Stimulated activated CD4-positive, alpha-beta T cell treated with anti-CD3 and anti-CD28 coated beads, Interleukin-4, amount 100 ng/mL, for 4 hours (primary cell): ENCODE results near the gene TTLL9.

Source experiments
- DNase-seq, 2 experiments: peaks; one replicate each; pipeline ENCODE4 v3.0.0-alpha.2; 2020

Gene TTLL9

DNA sequence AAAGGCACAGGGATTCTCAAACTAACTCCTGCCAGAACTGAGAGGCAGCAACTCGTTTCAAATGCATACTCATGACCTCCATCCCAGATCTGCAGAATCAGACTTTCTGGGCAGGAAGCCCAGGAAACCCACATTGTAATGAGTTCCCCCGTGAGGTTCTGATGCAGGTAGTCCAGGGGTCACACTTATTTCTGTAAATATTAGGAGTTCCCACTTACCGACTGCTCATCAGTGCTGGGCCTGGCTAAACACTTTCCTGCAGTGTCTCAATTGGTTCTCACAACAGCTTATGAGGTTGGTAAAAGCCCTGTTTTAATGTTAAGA, 11.7 kb upstream of the TTLL9 start:
- DNase-seq, result no peak

DNA sequence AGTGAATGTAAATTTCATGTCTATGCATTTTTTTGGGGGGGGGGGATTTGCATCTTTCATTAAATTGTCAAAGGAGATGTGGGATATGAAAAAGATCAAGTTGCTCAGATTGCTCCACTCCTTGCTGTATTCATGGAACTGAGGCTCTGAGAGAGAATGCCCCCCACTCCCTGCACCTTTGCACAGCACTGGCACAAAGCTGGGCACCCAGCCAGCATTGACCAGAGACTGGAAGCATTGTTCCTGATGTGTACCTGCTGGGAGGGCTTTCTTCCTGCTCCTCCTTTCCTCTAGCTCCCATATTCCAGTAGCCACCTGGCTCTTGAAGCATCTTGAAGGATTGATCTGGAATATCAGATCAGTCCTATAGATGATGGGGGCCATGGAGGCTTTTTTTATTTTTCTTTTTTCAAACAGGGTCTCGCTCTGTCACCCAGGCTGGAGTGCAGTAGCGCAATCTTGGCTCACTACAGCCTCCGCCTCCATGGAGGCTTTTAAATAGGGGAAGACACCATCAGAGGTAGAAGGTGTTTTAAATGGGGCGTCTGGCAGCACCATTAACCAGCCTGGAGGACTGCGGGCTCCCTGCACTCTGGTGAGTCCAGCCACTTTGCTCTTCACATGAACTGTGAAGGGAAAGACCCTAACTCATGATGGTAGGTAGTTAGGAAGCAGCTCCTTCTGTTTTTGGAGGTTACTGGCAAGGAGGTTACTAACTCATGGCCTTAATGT, 11.0 kb upstream of the TTLL9 start:
- DNase-seq, result no peak

DNA sequence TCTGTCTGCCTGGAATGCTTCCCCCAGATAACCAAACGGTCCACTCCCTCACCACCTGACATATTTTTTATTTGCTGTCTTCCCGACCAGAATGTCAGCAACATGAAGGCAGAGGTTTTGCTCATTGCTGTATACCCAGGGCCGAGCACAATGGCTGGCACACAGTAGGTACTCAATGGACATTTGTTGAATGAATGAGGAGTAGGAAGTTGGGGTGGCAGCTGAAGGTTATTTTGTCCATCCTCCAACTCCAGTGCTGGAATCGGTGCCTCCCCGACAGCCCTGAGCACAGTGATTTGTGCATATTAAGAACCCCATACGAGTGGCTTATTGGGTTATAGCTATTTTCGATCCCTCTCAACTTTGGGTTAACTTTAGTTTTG, 10.4 kb upstream of the TTLL9 start:
- DNase-seq, result no peak

DNA sequence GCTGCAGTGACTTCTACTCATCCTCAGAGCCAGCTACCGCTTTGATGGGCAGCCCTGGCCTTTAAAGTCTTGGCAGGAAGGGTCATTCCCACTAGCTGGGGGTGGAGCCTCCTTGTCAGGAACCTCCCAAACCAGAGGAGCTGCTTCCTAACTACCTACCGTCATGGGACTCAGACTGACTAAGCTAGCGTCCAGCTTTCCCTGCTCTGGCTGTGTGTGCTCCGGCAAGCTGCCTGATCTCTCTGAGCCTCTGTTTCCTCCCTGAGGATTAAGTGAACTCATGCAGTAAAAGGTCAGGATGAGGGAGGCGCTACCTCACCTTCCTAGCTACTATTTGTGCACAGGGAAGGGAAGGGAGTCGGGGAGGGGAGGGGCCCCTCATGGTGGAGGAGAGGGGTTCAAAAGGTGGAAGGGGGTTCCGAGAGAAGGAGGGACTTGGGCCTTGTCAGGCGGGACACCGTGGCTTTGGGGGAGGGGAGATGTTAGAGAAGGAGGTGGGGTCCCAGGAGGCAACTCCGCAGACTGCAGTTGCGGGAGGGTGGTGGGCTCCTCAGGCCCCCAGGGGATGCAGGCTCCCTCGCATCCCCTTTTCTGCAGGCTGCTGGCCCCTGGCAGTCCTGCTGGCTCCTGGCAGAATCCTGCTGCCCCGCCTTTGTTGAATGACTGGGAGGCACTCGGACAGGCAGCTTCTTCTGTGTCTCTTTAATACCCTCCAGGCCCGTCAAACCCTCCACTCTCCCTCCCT, 9.9 kb upstream of the TTLL9 start:
- no peak for DNase-seq

DNA sequence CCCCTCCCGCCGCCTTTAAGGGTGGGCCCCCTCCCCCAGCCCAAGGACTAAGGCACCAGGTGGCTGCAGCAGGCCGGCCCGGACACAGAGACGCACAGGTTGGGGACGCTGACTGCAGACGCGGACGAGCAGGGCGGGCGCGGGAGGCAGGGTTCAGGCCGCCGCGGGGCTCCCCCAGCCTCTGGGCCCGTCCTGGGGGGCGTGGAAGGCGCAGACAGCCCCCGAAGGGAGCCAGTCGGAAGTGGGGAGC, 9.4 kb upstream of the TTLL9 start:
- DNase-seq, result no peak

DNA sequence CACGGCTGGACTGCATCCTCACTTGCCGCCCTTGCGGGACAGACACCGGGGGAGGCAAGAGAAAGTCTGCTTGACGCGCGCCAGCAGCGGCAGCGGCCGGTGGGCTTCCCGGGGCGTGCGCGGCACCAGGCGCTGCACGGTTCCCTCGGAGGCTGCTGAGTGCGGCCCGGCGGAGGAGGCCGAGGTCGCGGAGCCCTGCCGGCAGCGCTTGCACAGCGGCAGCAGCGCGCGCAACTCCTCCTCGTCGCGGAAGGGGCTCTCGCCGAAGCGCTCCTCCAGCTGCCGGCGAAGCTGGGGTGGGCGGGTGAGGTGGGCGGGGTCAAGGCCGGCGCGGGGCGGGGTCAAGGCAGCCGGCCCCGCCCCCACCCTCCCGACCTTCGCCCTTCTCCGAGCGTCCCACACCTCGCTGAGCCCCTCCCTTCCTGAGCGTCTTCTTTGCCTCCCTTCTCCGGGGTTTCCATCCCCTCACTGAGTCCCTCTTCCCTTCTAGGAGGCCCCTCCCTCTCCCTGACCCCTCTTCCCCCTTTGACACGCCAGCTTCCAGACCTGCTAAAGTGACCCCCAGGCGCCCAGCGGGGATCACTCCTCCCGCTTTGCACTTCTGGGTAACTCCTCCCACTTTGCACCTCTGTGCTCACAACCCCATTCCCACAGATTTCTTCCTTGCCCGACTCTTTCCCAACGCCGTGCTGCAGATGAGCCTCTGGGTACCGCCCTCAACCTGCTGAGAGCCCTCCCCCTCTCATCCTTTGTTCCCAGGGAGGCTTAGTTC, 8.9 kb upstream of the TTLL9 start:
- DNase-seq, result peak; percentile 66 to 67

DNA sequence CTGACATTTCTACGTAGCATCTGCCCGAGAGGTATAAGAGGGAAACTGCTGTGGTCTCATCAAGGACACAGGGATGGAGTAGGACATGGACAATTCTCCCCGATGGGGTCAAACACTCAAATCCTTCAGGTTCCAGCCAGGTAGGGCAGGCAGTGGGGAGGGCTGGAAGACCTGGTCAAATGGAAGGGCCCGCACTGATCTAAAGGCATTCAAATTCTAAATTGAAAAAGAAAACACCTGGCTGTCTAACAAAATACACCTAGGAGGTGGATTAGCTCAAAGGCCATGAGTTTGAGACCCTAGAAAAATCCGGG, 8.3 kb upstream of the TTLL9 start:
- DNase-seq, result no peak

DNA sequence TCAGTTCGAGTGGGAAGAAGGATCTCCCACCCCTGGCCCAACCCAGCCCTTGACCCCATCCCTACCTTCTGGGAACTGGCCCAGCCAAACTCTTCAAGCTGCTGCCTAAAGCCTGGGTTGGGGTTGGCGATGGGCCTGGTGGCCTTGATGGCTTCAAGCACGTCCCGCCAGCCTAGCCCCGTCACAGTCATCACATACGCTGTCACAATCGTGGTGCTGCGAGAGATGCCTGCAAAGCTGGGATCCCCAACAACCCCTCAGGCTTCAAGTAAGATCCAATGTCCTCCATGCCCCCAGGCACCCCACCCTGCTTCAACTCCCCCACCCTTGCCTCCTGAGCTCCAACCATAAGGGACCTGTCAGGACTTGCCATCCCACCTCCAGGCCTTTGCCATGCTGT, 7.9 kb upstream of the TTLL9 start:
- DNase-seq, result no peak

DNA sequence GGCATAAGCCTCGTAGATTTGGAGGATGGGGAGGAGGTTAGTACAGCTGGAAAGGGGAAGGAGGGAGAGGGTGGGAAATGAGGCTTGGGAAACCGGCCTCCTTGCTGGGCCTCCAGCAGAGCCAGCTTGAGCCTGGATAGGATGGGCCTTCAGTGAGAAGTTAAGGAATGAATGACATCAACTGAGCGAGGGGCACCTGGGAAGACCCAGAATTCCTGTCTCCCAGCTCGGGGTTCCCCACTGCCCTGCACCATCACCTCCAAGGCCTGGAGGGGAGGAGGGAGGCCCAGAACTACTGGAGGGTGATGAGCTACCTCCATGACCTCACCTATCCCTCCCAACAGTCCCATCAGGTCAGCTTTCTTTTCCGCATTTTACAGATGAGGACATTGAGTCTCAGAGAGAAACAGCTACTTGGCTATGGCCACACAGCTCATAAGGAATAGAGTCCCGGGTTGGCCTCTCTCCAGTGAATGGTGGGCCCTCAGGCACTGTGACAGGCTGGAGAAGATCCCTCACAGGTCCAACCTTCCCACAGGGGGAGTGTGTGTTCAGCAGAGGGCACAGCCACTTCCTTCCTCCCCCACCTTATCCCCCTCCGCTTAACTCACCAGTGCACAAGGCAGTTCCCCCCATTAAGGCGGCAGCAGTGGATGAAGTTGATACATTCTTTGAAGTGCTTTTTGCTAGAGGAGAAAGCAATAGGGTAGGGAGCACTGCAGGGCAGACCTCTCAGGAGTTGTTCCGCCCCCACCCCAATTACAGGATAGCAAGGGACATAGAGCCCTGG, 6.9 kb upstream of the TTLL9 start:
- no peak for DNase-seq

DNA sequence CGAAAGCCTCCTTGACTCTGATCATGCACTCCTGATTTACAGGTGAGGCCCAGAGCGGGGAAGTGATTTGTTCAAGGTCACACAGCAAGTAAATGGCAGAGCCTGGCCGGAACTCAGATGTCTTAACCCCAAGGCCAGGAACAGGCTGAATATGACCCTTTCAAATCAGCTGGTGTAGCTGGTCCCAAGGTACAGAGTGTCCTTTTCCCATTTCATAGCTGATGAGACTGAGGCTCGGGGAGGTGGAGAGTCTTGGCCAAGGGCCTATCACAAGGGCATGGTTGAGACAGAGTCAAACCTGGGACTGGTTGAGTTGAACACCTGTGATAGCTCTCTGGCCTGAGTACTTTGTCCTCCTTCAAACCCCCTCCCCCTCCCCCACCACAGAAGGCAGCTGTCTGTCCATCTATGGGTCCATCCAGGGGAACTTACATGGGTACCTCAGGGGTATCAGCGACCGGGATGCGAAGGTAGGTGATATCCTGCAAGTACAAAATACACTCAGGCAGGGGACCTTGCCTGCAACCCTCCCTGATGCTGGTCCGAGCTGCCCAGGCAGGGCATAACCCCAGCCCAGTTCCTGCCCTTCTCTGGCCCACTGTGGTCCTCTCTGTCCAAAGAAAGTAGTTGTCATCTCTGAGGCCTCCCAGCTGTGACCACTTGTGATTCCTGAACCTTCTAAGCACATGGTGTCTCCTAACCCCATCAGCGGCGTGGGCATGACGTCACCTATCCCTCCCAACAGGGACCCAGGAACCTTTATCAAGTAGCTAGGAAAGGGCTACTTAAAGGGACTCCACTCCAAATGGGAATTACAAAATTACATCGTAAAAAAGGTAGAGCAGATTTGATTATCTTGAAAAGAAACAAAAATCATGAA, 5.7 kb upstream of the TTLL9 start:
- no peak for DNase-seq

DNA sequence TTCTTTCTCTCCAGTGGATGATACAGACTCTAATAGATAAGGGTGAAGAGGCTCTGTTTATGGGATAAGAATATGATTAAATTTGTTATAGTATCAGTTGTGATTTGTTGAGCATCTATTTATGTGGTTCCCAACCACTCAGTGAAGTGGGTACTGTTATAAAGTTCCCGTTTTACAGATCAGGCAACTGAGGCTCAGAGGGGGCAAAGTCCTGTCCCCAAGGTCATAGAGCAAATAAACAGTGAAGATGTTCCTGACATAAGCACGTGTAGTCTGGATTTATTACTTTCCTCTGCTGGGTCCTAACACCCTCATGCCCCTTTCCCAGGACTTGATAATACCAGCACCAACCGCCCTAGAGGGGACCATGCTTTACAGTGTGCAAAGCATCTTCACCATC, 4.2 kb upstream of the TTLL9 start:
- DNase-seq, result no peak

DNA sequence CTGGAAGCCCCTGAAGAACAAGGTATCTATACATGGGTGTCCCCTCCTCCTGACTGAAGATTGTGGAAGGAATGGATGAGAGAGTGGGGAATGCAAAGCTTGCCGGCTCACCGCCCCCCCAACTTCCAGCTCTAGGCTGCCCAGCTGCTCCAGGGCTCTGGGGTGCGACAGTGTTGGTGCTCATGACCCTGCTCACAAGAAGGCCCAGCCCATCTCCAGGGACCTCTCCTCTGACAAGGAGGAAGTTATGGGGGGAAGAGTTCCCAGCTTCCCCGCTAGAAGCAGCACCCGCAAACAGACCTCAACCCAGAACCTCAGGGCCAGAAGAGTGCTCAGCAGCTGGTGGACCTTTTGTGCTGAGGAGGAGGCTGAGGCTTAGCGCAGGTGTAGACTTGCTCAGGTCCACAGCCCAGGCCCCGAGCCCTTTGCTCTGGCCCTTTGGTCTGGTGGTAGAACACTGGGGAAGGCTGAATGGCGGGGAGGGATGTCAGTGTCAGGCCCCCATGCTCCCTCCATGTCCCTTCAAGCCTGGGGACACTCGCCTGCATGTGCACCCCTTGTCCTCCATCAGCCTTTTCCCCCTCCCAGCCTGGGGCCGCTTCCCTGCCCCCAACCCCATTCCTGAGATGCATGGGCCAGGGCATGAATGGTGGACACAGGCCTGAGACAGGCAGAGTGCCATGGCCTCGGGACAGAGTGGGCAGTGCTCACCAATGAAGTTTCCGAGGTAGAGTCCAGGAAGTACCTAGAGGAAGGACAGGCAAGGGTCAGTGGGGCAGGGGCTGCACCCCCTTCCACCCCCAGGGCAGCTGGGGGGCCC, 1.4 kb upstream of the TTLL9 start:
- no peak for DNase-seq

DNA sequence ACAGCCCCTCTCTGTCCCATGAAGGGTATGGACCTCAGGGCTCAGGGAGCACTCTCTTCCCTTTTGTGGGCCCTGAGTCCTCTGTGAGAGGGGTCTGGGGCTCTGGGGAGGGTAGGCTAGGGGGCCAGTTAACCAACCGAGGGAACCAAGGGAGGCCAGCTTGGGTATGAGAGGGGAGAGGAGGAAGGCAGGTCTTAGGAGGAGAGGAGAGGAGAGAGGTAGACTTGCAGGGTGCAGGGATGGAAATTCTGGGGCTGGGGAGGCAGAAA, 827 bp upstream of the TTLL9 start:
- DNase-seq, result no peak

DNA sequence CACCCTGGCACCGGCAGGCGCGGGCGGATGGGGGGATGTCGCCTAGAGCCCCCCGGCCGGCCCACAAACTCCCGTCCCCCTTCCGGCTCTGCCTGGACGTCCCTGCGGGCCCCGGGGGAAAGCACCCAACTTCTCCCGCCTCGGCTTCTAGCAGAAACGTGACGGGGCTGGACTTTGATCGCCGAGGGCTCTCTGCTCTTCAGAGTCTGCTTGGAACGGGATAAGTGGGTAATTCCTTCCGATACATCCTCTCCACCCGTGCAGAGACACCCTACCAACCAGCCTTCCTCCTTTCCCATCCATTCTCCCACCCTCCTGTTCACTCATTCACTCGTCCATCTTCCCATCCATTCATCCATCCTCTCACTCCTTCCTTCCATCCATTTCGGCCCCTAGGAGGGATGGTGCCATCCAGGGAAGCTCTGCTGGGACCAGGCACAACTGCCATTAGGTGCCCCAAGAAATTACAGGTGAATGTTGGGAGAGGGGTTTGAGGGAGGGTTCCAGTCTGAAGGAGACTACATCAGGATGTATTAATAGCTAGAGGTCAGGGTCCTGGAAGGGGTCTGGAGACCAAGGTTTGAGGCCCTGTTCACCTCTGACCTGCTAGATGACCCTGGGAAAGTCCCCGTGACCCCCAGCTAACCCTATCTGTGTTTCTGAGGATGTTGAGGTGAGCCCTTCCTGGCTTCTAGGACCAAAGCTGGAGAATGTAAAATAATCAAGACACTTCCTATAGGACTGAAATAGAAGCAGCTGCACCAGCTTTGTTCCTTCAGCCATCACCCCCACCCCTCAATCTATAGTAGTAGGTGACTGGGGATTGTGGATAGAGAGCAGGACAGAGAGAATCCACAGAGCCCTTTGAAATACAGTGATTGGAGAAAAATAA, 538 bp downstream of the TTLL9 start:
- no peak for DNase-seq

DNA sequence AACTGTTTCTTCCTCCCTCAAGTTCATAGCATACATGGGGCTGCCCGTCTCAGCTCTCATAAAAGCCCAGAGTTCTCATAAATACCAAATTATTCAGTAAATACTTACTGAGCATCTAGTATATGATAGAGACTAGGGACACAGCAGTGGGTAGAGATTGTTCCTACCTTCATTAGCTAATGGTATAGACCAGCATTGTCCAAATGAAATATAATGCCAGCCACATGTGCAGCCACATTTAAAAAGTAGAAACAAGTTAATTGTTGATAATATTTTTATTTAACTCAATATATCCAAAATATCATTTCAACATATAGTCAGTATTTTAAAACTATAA, 1.2 kb downstream of the TTLL9 start:
- DNase-seq, result no peak

DNA sequence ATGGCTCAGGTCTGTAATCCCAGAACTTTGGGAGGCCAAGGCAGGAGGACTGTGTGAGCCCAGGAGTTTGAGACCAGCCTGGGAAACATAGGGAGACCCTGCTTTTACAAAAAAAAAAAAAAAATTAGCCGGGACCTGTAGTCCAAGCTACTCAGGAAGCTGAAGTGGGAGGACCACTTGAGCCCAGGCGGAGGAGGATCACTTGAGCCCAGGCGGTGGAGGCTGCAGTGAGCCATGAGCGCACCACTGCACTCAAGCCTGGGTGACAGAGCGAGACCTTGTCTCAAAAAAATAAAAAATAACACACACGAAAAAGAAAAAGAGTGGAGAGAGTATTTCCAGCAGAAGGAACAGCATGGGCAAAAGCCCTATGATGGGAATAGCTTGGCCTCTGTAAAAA, 2.0 kb downstream of the TTLL9 start:
- DNase-seq, result no peak

DNA sequence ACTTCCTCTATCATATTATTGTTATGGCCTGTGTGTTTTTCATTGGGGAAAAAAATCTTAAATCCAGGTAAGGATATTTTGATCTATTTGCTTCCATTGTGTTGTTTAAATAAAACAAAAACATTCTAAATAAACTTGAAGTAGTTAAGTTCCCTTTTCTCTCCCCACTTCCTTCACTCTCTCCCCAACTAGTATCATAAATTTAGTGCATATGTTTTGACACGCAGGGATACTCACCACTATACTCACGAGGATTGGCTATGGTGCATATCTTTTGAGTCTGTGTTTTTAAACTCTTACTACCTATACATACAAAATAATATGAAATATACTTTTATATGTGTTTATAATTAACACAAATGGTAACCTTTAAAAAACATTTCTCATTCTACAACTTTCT, 5.2 kb downstream of the TTLL9 start:
- no peak for DNase-seq

DNA sequence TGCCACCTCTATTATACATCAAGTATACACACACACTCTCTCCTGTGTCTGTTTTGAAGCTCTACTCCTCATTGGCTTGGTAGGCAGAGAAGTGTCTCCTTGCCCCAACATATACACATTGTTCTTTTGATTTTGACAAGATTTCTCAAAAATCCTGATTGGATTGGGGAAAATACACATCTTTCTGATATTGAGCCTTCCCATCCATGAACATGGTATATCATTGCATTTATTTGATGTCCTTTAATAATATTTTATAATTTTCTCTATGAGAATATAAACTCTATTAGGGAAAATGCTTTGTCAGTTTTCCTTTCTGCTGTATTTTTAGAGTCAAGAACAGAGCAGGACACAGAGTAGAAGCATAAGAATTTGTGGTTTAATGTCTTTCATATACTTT, 7.2 kb downstream of the TTLL9 start:
- no peak for DNase-seq

DNA sequence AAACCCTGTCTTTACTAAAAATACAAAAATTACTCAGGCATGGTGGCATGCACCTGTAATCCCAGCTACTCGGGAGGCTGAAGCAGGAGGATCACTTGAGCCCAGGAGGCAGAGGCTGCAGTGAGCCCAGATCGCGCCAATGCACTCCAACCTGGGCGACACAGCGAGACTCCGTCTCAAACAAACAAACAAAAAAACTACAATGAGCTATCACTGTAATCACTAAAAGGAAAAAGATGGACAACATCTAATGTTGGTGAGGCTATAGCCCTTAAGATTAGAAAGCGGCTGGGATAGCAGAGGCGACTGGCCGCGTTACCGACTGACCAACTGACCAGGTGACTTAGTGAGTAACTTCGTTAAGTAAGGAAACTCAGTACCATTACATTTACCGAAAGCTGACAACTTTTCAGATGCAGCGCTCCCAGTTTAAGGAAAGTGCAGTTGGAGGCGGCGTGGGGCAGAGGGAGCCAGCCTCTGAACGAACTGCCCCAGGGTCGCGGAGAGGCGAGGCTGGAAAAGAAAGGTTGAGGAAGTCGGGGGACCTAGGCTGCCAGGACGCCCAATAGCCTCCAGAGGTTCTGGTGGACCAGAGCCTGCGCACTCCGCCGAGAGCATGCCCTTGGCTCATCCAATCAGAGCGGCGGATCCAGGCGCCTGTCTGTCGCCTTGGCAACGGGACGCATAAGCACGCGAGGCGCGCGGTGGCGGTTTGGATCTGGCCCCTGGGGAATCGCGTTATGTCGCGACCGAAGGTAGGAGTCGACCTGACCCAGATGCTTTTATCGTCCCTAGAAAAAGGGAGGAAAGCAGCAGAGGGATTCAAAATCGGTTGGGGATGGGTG, 8.9 kb downstream of the TTLL9 start:
- DNase-seq, result peak; percentile 70 to 73

DNA sequence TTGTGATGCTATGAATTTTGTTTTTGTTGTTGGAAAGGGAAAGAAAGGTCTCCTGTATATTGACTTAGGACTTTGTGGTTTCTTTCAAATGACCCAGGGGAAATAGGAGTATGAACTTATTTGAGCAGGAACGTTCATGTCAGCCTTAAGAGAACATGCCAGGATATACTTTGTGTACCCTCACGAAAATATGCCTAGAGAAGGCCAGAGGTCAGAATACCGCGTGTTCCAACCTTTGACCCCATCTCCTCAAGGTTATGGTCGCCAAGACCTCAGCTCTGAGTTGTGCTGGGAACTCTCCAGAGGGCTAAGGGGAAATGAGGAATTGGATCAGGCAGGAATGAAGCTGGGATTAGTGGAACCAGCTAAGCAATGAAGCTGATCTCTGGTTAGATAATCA, 11.5 kb downstream of the TTLL9 start:
- no peak for DNase-seq
